ENCODE results near the gene PARD6B.
"Not testable (repeated sequence)": the region's sequence is repeated elsewhere in the genome, so short reads cannot be mapped to it uniquely, and the experiment has no call there.

GRCh38 chr20:50768991-50769390 is 37.6 kb downstream of the PARD6B start:
- not testable (repeated sequence) for TF ChIP-seq POLR2A (IDR thresholded peaks at IDR 0.05; ENCODE audit: low read depth, low read length); POLR2AphosphoS5 (IDR thresholded peaks at IDR 0.05; ENCODE audit: low read depth, low read length); TAF1 (IDR thresholded peaks at IDR 0.05; ENCODE audit: borderline replicate concordance, low read depth, low read length)

All from GM12892 (cell line).